ENCODE data around the gene LDAH. TPM values are rescaled to one million over a fixed set of nuclear protein-coding genes. Genes with fewer than 3 reads are reported as not detected.

Gene LDAH
- total RNA-seq, 1 donor from 2014 or later = 35.9 TPM

DNA sequence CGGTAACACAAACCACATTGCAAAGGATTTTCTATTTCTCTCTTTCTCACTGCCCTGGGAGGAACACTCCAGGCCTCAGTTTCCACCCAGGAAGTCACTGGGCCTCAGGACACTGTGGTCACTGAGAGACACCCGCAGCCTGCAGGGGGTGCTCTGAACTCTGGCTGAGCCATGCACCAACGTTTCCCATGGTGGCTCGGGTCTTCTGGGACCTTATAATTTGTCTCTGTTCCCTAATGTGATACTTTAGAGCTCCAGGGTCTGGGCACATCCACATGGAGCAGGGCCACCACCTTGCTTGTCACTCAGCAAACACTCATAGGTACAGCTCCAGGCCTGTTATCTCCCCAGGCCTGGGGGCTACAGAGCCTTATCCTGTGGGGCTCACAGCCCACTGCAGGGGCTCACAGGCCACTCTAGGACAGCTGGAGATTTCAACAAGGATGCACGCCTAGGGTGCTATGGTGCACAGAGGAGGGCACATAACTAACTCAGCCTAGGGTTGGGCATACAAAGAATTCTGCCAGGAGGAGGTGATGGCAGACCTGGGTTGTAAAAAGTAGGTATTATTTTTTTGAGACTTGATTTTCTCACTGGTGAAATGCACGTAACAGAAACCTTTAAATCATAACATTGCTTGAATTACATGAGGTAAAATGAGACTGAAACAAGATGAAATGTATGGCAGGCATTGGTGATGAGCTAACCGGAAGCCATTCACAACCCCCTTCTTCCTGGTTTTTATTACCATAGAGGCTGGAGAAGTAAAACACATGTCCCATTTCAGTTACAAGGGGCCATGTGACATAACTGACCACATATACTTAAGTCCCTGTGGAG lies 169.0 kb downstream of the LDAH start:
- intact Hi-C loops (cut with micrococcal nuclease) = loop anchor here (5.0 kb wide), 3 partner anchors 168 to 752 kb away; partner anchors contain the start of genes LAPTM4A, LDAH and TTC32
- Mint-ChIP-seq H3K4me1 (ENCODE audit: low read depth) (peaks cover 15% of the 10 kb centered on the region), H3K4me3 (ENCODE audit: low read depth) (no peak overlapping the region), H3K36me3 (ENCODE audit: low read depth) (no peaks in the 10 kb centered on the region), H3K27ac (no peak overlapping the region), H3K9me3 (no peaks in the 10 kb centered on the region), H3K27me3 (ENCODE audit: low read depth) (peaks cover 24% of the 10 kb centered on the region)
- no peak for DNase-seq (ENCODE audit: low spot score)

GRCh38 chr2:20652673-20653575 lies 170.0 kb downstream of the LDAH start:
- intact Hi-C loops (cut with micrococcal nuclease) = loop anchor here (5.0 kb wide), 3 partner anchors 169 to 751 kb away; partner anchors contain the start of genes LAPTM4A, LDAH and TTC32
- H3K27me3 Mint-ChIP-seq (ENCODE audit: low read depth) = peaks cover 19% of the 10 kb centered on the region

GRCh38 chr2:20652141-20652540 lies 170.8 kb downstream of the LDAH start:
- peaks cover 15% of the 10 kb centered on the region for H3K4me1 Mint-ChIP-seq (ENCODE audit: low read depth)
- no peak for DNase-seq (ENCODE audit: low spot score)
- intact Hi-C loops (cut with micrococcal nuclease) = loop anchor here (5.0 kb wide), 3 partner anchors 170 to 750 kb away; partner anchors contain the start of genes LAPTM4A, LDAH and TTC32
- H3K27ac Mint-ChIP-seq = no peak overlapping the region
- H3K27me3 Mint-ChIP-seq (ENCODE audit: low read depth) = peaks cover 16% of the 10 kb centered on the region
- no peaks in the 10 kb centered on the region for H3K36me3 Mint-ChIP-seq (ENCODE audit: low read depth)
- no peaks in the 10 kb centered on the region for H3K9me3 Mint-ChIP-seq
- H3K4me3 Mint-ChIP-seq (ENCODE audit: low read depth) = no peak overlapping the region

More at GRCh38 chr2:20652673-20653575, 170.0 kb downstream of the LDAH start:
- DNase-seq (ENCODE audit: low spot score) = no peak
- Mint-ChIP-seq H3K36me3 (ENCODE audit: low read depth) (no peaks in the 10 kb centered on the region), H3K9me3 (no peaks in the 10 kb centered on the region), H3K27ac (no peak overlapping the region), H3K4me1 (ENCODE audit: low read depth) (peaks cover 15% of the 10 kb centered on the region), H3K4me3 (ENCODE audit: low read depth) (no peak overlapping the region)

DNA sequence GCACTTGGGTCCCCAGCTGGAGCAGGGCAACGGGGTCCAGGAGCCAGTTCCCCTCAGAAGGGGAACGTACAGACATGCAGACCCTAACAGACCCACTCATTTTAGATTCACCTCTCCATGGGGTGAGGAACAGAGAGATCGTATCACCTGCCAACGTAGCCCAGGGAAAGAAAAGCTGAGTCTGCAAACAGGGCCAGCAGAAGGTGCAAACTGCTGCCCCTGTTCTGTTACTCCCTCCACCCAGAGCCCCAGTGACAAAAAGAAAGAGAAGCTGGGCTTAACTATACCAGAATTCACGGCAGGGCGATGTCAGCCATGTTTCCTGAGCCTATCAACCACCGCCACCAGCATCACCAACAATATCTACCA lies 171.2 kb downstream of the LDAH start:
- Mint-ChIP-seq H3K27ac (no peak overlapping the region), H3K36me3 (ENCODE audit: low read depth) (no peaks in the 10 kb centered on the region), H3K4me1 (ENCODE audit: low read depth) (peaks cover 15% of the 10 kb centered on the region), H3K9me3 (no peaks in the 10 kb centered on the region), H3K4me3 (ENCODE audit: low read depth) (peak overlapping the region; percentile 78), H3K27me3 (ENCODE audit: low read depth) (peaks cover 15% of the 10 kb centered on the region)
- DNase-seq (ENCODE audit: low spot score) = no peak
- intact Hi-C loops (cut with micrococcal nuclease) = loop anchor here (1.0 to 5.0 kb wide), 5 partner anchors 171 to 749 kb away; partner anchors contain the start of genes LAPTM4A, LDAH, PUM2 and RHOB

- H3K27me3 Mint-ChIP-seq (ENCODE audit: low read depth) = peaks cover 10% of the 10 kb centered on the region
These were observed 171.8 kb downstream of the LDAH start, which contains the start of gene HS1BP3 for GRCh38 chr2:20650877-20651730. TSS of gene HS1BP3 (minus strand) at chr2:20651098. CDS start at chr2:20651063, 35 bp downstream.

DNA sequence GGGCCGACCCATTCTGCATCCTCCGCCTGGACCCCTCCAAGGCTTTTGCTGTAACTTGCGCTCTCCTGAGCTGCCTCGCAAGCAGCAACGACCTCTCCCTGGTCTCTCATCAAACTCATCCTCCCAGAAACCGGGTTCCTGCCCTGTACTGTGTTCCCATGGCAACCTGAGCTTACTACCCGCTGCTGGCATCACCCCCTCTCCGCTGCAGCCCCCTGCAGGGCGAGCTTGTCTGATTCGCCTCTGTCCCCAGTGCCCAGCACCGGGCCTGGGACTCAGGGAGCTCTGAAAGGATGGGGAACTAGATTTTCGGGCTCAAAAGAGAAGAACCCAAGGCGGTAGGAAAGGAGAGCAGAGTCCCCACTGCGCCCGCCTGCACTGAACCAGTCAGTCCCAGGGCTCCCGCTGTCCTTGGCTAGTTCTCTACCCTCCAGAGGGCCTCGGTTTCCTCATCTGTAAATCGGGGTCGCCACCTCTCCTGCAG lies 172.5 kb downstream of the LDAH start:
- Mint-ChIP-seq H3K27me3 (ENCODE audit: low read depth) (peaks cover 8% of the 10 kb centered on the region), H3K4me1 (ENCODE audit: low read depth) (peaks cover 15% of the 10 kb centered on the region), H3K9me3 (no peaks in the 10 kb centered on the region), H3K4me3 (ENCODE audit: low read depth) (peak overlapping the region; percentile 87), H3K27ac (peak overlapping the region; percentile 39), H3K36me3 (ENCODE audit: low read depth) (no peaks in the 10 kb centered on the region)
- intact Hi-C loops (cut with micrococcal nuclease) = loop anchor here (2.0 to 5.0 kb wide), 4 partner anchors 172 to 748 kb away; partner anchors contain the start of genes LAPTM4A, LDAH, PUM2 and TTC32
- peak; percentile 29 for DNase-seq (ENCODE audit: low spot score)

More at GRCh38 chr2:20650877-20651730, 171.8 kb downstream of the LDAH start, which contains the start of gene HS1BP3:
- peaks cover 15% of the 10 kb centered on the region for H3K4me1 Mint-ChIP-seq (ENCODE audit: low read depth)
- DNase-seq (ENCODE audit: low spot score) = peak; percentile 88
- H3K9me3 Mint-ChIP-seq = no peaks in the 10 kb centered on the region
- peak within 1 kb of the TSS; percentile 87 for H3K4me3 Mint-ChIP-seq (ENCODE audit: low read depth)
- H3K36me3 Mint-ChIP-seq (ENCODE audit: low read depth) = no peaks in the 10 kb centered on the region
- peak within 1 kb of the TSS; percentile 85 for H3K27ac Mint-ChIP-seq
- intact Hi-C loops (cut with micrococcal nuclease) = loop anchor here (1.0 to 5.0 kb wide), 5 partner anchors 171 to 749 kb away; partner anchors contain the start of genes LAPTM4A, LDAH, PUM2 and RHOB

DNA sequence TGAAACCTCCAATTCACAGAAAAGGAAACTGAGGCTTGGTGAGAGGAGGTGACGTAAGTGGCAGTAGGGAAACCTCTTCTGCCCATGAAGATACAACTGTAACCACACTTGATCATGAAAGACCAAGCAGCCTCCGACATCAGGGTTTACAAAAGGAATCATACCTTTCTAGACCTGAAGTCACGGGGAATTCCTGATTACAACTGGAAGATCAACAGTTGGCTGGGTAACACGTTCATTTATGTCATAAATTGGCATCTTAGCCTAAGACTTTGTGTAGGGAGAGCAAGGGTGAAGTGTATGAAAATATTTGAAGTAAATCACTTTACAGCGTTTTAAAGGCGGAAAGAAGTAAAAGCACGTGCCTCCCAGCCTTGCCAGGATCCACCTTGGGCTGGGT lies 172.9 kb downstream of the LDAH start:
- Mint-ChIP-seq H3K4me3 (ENCODE audit: low read depth) (peak overlapping the region; percentile 87), H3K27me3 (ENCODE audit: low read depth) (peaks cover 4% of the 10 kb centered on the region), H3K27ac (no peak overlapping the region), H3K4me1 (ENCODE audit: low read depth) (peaks cover 15% of the 10 kb centered on the region), H3K9me3 (no peaks in the 10 kb centered on the region), H3K36me3 (ENCODE audit: low read depth) (no peaks in the 10 kb centered on the region)
- DNase-seq (ENCODE audit: low spot score) = no peak
- intact Hi-C loops (cut with micrococcal nuclease) = loop anchor here (2.0 to 5.0 kb wide), 4 partner anchors 172 to 748 kb away; partner anchors contain the start of genes LAPTM4A, LDAH, PUM2 and TTC32

- H3K36me3 Mint-ChIP-seq (ENCODE audit: low read depth) = no peaks in the 10 kb centered on the region
- DNase-seq (ENCODE audit: low spot score) = no peak
- no peak overlapping the region for H3K27ac Mint-ChIP-seq
- H3K9me3 Mint-ChIP-seq = no peaks in the 10 kb centered on the region
- peaks cover 2% of the 10 kb centered on the region for H3K27me3 Mint-ChIP-seq (ENCODE audit: low read depth)
- peaks cover 15% of the 10 kb centered on the region for H3K4me1 Mint-ChIP-seq (ENCODE audit: low read depth)
- intact Hi-C loops (cut with micrococcal nuclease) = no loop called here
- peak overlapping the region; percentile 87 for H3K4me3 Mint-ChIP-seq (ENCODE audit: low read depth)
These were observed 173.3 kb downstream of the LDAH start for GRCh38 chr2:20649576-20649975.

DNA sequence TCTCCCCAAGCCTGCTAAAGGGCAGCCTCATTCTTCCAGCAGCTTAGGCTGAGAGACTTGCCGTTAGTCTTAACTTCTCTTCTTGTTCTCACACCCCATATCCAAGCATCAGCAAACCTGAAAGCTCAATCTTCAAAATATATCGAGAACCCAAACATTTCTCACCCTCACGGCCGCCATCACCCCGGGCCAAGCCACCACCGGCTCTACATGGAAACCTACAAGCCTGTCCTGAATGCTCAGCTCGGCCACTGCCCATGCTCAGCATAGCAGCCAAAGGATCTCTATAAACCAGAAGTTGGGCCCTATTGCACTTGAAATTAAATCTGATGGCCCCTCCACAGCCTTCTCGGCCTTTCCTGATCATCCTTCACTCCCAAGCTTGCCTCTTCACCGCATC lies 174.1 kb downstream of the LDAH start:
- intact Hi-C loops (cut with micrococcal nuclease) = no loop called here
- Mint-ChIP-seq H3K4me3 (ENCODE audit: low read depth) (no peak overlapping the region), H3K27ac (no peak overlapping the region)

GRCh38 chr2:20648206-20648605 lies 174.7 kb downstream of the LDAH start:
- Mint-ChIP-seq H3K4me3 (ENCODE audit: low read depth) (no peak overlapping the region), H3K27me3 (ENCODE audit: low read depth) (no peaks in the 10 kb centered on the region), H3K4me1 (ENCODE audit: low read depth) (peaks cover 15% of the 10 kb centered on the region), H3K27ac (no peak overlapping the region), H3K36me3 (ENCODE audit: low read depth) (no peaks in the 10 kb centered on the region), H3K9me3 (no peaks in the 10 kb centered on the region)
- no peak for DNase-seq (ENCODE audit: low spot score)
- intact Hi-C loops (cut with micrococcal nuclease) = no loop called here

More for the DNA sequence above, 174.1 kb downstream of the LDAH start:
- H3K9me3 Mint-ChIP-seq = no peaks in the 10 kb centered on the region
- no peaks in the 10 kb centered on the region for H3K27me3 Mint-ChIP-seq (ENCODE audit: low read depth)
- no peaks in the 10 kb centered on the region for H3K36me3 Mint-ChIP-seq (ENCODE audit: low read depth)
- H3K4me1 Mint-ChIP-seq (ENCODE audit: low read depth) = peaks cover 15% of the 10 kb centered on the region
- DNase-seq (ENCODE audit: low spot score) = no peak

DNA sequence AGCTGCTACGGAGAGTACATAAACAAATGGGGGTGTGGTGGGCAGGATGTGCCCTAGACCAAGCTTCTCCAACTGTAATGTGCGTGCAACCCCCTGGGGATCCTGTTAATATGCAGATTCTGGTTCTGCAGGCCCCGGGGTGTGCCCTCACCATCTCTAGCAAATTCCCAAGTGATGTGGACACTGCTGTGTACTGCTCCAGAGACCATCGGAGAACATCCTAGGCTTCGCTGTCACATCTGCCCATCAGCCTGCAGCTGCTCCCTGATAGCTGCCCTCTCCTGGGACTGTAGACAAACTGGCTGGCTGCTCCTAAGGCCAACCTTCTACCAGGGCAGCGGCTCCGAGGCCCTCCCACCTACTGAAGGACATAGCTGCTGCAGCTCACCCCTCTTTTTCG lies 175.2 kb downstream of the LDAH start:
- DNase-seq (ENCODE audit: low spot score) = no peak
- no peaks in the 10 kb centered on the region for H3K36me3 Mint-ChIP-seq (ENCODE audit: low read depth)
- intact Hi-C loops (cut with micrococcal nuclease) = no loop called here

More for the DNA sequence above, 175.2 kb downstream of the LDAH start:
- Mint-ChIP-seq H3K27me3 (ENCODE audit: low read depth) (no peaks in the 10 kb centered on the region), H3K4me1 (ENCODE audit: low read depth) (peaks cover 15% of the 10 kb centered on the region), H3K27ac (no peak overlapping the region), H3K4me3 (ENCODE audit: low read depth) (no peak overlapping the region), H3K9me3 (no peaks in the 10 kb centered on the region)

Data from activated T-helper 2 cell treated with anti-CD3 and anti-CD28 coated beads, Interferon-gamma antibody, Interleukin-2, Interleukin-4, amounts not matched to agents 10 μg/mL and 5 μg/mL and 100 μg/mL, durations not matched to agents 14 hours and 24 hours and 36 hours (primary cell).